Colonic mucosa (tissue), 4 donors: Measurements from ENCODE around the gene BCAS3. TPM values are rescaled to one million over a fixed set of nuclear protein-coding genes. Genes with fewer than 3 reads are reported as not detected.

ENCODE experiments used
- DNase-seq: peaks from one replicate; pipeline ENCODE4 v3.0.0-alpha.2; 2020
- H3K27ac ChIP-seq: fragments of 200-600 bp; one replicate; pipeline ENCODE4 v1.8.0; 2021
- H3K27me3 ChIP-seq: fragments of 200-600 bp; one replicate; pipeline ENCODE4 v1.8.0; 2021
- H3K36me3 ChIP-seq: fragments of 200-600 bp; one replicate; pipeline ENCODE4 v1.8.0; 2021
- H3K4me1 ChIP-seq: fragments of 200-600 bp; one replicate; pipeline ENCODE4 v1.8.0; 2021; ENCODE audit warnings: mild to moderate bottlenecking
- H3K4me3 ChIP-seq: fragments of 200-600 bp; one replicate; pipeline ENCODE4 v1.8.0; 2021
- H3K9ac ChIP-seq, 2 donors: one replicate each; pipeline ENCODE4 v1.7.0; 2013; ENCODE audit warnings: control low read depth in 2 of 2, low read depth in 2 of 2, low read length in 2 of 2
- H3K9me3 ChIP-seq: fragments of 200-600 bp; one replicate; pipeline ENCODE4 v1.8.0; 2021
- CTCF ChIP-seq: fragments of 200-600 bp; IDR thresholded peaks from one replicate; pipeline ENCODE4 v1.8.0; 2022; ENCODE audit warnings: antibody characterized with exemption, mild to moderate bottlenecking
- intact Hi-C: fragments of 100-400 bp; cut with DNase I; formaldehyde crosslinking; loops from one replicate; pipeline ENCODE4 v1.14.1; 2022
- total RNA-seq, 2 donors: library from RNA; stranded (reverse); fragmentation: NEBNext Ultra II Directional in 1 of 2; extraction: Animal tissue kit (Norgen Biotek cat#: 25700) in 1 of 2; gene quantifications; one replicate each; pipeline ENCODE4 v1.2.1, GENCODE V29; 2021
- donor health status: healthy.
- donor health status: DM: no; HTN: no; CAD: no.
- donor health status: DM: no; HTN: no; CAD: no.

Gene BCAS3
- total RNA-seq, 2 donors from 2014 or later, result 11.0 to 17.8 TPM

- no peak for TF ChIP-seq CTCF
- DNase-seq, result no peak
- H3K4me3 ChIP-seq, result no peak overlapping the region
- no peak overlapping the region for H3K9ac ChIP-seq
- H3K27me3 ChIP-seq, result no peaks in the 10 kb centered on the region
- H3K9me3 ChIP-seq, result no peaks in the 10 kb centered on the region
- H3K27ac ChIP-seq, result no peak overlapping the region
- no peaks in the 10 kb centered on the region for H3K4me1 ChIP-seq
- H3K36me3 ChIP-seq, result no peaks in the 10 kb centered on the region
- intact Hi-C loops, result no loop called here
Measured at GRCh38 chr17:61164517-61164916, 486.9 kb downstream of the BCAS3 start.

GRCh38 chr17:61167075-61167474 is 489.4 kb downstream of the BCAS3 start:
- intact Hi-C loops, result no loop called here
- H3K9ac ChIP-seq, result no peak overlapping the region
- no peak for TF ChIP-seq CTCF

DNA sequence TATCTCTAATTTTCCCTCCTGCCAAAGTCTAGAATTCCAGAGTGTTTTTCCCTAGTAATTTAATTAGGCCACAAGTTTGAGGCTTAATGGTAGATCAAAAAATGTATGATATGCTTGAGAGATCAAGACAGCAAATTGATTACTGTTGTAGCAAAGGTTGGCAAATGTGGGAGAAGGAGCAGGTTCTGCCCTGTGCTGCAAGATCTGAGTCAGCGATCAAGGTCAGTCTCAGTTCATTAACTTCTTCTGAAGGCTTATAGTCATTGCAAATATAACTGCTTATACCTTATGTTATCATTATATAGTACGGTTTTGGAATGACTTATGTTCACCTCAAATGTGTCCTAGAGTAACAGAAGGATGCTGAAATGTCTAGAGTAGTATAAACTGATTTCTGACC is 490.9 kb downstream of the BCAS3 start:
- no peak overlapping the region for H3K9ac ChIP-seq
- H3K9me3 ChIP-seq, result no peaks in the 10 kb centered on the region
- H3K4me3 ChIP-seq, result no peak overlapping the region
- no peaks in the 10 kb centered on the region for H3K36me3 ChIP-seq
- TF ChIP-seq CTCF, result no peak
- no peaks in the 10 kb centered on the region for H3K4me1 ChIP-seq
- no peaks in the 10 kb centered on the region for H3K27me3 ChIP-seq
- no peak for DNase-seq
- intact Hi-C loops, result no loop called here
- H3K27ac ChIP-seq, result no peak overlapping the region

More at GRCh38 chr17:61167075-61167474, 489.4 kb downstream of the BCAS3 start:
- H3K4me1 ChIP-seq, result no peaks in the 10 kb centered on the region
- H3K4me3 ChIP-seq, result no peak overlapping the region
- no peak for DNase-seq
- H3K9me3 ChIP-seq, result no peaks in the 10 kb centered on the region
- no peak overlapping the region for H3K27ac ChIP-seq
- no peaks in the 10 kb centered on the region for H3K36me3 ChIP-seq
- no peaks in the 10 kb centered on the region for H3K27me3 ChIP-seq

GRCh38 chr17:61174310-61174709 is 496.7 kb downstream of the BCAS3 start:
- Histone ChIP-seq H3K9ac (no peak overlapping the region), H3K4me1 (no peaks in the 10 kb centered on the region), H3K4me3 (no peak overlapping the region), H3K9me3 (no peaks in the 10 kb centered on the region), H3K27me3 (no peaks in the 10 kb centered on the region), H3K36me3 (no peaks in the 10 kb centered on the region), H3K27ac (no peak overlapping the region)
- no peak for TF ChIP-seq CTCF
- no peak for DNase-seq
- intact Hi-C loops, result no loop called here

DNA sequence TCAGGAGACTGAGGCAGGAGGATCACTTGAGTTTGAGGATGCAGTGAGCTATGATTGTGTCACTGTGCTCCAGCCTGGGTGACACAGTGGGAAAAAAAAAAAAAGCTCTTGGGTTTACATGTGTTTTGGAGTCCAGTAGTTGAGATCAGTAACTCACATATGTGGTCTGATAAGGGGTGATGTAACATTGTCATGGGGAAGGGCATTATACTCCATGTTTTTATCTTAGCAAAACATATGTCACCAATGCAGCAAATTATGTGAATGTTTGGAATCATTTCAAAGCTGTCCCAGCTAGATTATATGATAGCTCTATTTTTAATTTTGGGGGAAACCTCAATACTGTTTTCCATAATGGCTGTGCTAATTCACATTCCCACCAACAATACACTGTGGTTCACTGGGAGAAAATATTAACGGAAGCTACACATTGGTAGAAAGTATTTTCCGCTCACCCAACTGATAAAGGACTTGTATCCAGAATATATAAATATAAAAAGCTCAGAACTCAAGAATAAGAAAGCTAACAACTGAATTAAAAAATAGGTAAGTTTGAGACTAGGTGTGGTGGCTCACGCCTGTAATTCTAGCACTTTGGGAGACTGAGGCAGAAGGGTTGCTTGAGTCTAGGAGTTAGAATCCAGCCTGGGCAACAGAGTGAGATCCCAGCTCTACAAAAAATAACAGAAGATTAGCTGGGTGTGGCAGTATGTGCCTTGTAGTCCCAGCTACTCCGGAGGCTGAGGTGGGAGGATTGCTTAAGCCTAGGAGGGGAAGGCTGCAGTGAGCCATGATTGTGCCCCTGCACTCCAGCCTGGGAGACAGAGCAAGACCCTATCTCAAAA is 497.9 kb downstream of the BCAS3 start:
- no peak for TF ChIP-seq CTCF
- DNase-seq, result no peak
- no peaks in the 10 kb centered on the region for H3K9me3 ChIP-seq
- H3K4me3 ChIP-seq, result no peak overlapping the region
- no peaks in the 10 kb centered on the region for H3K36me3 ChIP-seq
- H3K27ac ChIP-seq, result no peak overlapping the region
- intact Hi-C loops, result no loop called here
- H3K4me1 ChIP-seq, result no peaks in the 10 kb centered on the region
- no peaks in the 10 kb centered on the region for H3K27me3 ChIP-seq
- no peak overlapping the region for H3K9ac ChIP-seq
